HG03066 (cell line): ENCODE data around the gene NDUFS5.
"Not testable (repeated sequence)": the region's sequence is repeated elsewhere in the genome, so short reads cannot be mapped to it uniquely, and the experiment has no call there.

Source experiments
- ATAC-seq: cut with Tn5 transposase; IDR thresholded peaks from one replicate; pipeline ENCODE4 v1.9.1; 2021; ENCODE audit warnings: low read depth; ENCODE audit not compliant: unreplicated experiment

The NDUFS5 gene

GRCh38 chr1:39026051-39026865 lies at the start of gene NDUFS5:
Gene NDUFS5 (plus strand): TSS chr1:39026350. CDS start chr1:39028725, 2,375 bp downstream.
- peak; percentile 79 for ATAC-seq

- not testable (repeated sequence) for ATAC-seq
Observed at GRCh38 chr1:38977399-38978244, 48.5 kb upstream of the NDUFS5 start.

- ATAC-seq = not testable (repeated sequence)
Observed at GRCh38 chr1:38978245-38978542, 48.0 kb upstream of the NDUFS5 start.

GRCh38 chr1:38979380-38979779 lies 46.8 kb upstream of the NDUFS5 start:
- ATAC-seq = not testable (repeated sequence)

GRCh38 chr1:38989979-38990378 lies 36.2 kb upstream of the NDUFS5 start:
- no peak for ATAC-seq

- no peak for ATAC-seq
Observed at GRCh38 chr1:38990386-38990737, 35.8 kb upstream of the NDUFS5 start.

- peak; percentile 93 for ATAC-seq
Observed at GRCh38 chr1:38990738-38991637, 35.2 kb upstream of the NDUFS5 start, which contains the start of gene AKIRIN1. Gene AKIRIN1 (plus strand): TSS chr1:38991276. CDS start chr1:38991381, 105 bp downstream.

- ATAC-seq = peak; percentile 1
Observed at GRCh38 chr1:38991638-38992411, 34.3 kb upstream of the NDUFS5 start.

GRCh38 chr1:38992412-38993111 lies 33.6 kb upstream of the NDUFS5 start:
- ATAC-seq = no peak

- ATAC-seq = no peak
Observed at GRCh38 chr1:38994196-38994595, 32.0 kb upstream of the NDUFS5 start.

- ATAC-seq = no peak
Observed at GRCh38 chr1:38997034-38997900, 28.9 kb upstream of the NDUFS5 start.

GRCh38 chr1:38997901-38998190 lies 28.3 kb upstream of the NDUFS5 start:
- ATAC-seq = no peak

GRCh38 chr1:39001516-39002421 lies 24.4 kb upstream of the NDUFS5 start:
- no peak for ATAC-seq

GRCh38 chr1:39003281-39003680 lies 22.9 kb upstream of the NDUFS5 start:
- no peak for ATAC-seq

GRCh38 chr1:39003794-39004193 lies 22.4 kb upstream of the NDUFS5 start:
- ATAC-seq = no peak

- ATAC-seq = no peak
Observed at GRCh38 chr1:39006287-39006686, 19.9 kb upstream of the NDUFS5 start.
